Stimulated activated CD8-positive, alpha-beta memory T cell treated with anti-CD3 and anti-CD28 coated beads, Interleukin-7, amount 100 ng/mL, for 4 hours (primary cell): ENCODE data around the gene FLCN.

Source experiments
- DNase-seq, 2 donors: peaks; one replicate each; pipeline ENCODE4 v3.0.0-alpha.2; 2020; ENCODE audit warnings: low read depth in 2 of 2

The FLCN gene

GRCh38 chr17:17235212-17236174 is 1.5 kb downstream of the FLCN start:
- DNase-seq, result no peak

- DNase-seq, result no peak
These were observed 4.7 kb downstream of the FLCN start for GRCh38 chr17:17232303-17232621.

- DNase-seq, result no peak
These were observed 5.2 kb downstream of the FLCN start for GRCh38 chr17:17231621-17232302.

- no peak for DNase-seq
These were observed 7.3 kb downstream of the FLCN start for GRCh38 chr17:17229416-17230384.

GRCh38 chr17:17228521-17229279 is 8.3 kb downstream of the FLCN start:
- DNase-seq, result no peak

- DNase-seq, result no peak
These were observed 9.1 kb downstream of the FLCN start for GRCh38 chr17:17227608-17228520.

GRCh38 chr17:17226451-17227265 is 10.3 kb downstream of the FLCN start:
- DNase-seq, result no peak

GRCh38 chr17:17225901-17226300 is 11.1 kb downstream of the FLCN start:
- no peak for DNase-seq

GRCh38 chr17:17224137-17224536 is 12.8 kb downstream of the FLCN start:
- no peak for DNase-seq

GRCh38 chr17:17223736-17224135 is 13.2 kb downstream of the FLCN start:
- DNase-seq, result no peak

GRCh38 chr17:17221329-17221728 is 15.6 kb downstream of the FLCN start:
- no peak for DNase-seq

- DNase-seq, result no peak
These were observed 16.4 kb downstream of the FLCN start for GRCh38 chr17:17220529-17220928.

- no peak for DNase-seq
These were observed 19.0 kb downstream of the FLCN start for GRCh38 chr17:17217995-17218394.

- no peak for DNase-seq
These were observed 20.2 kb downstream of the FLCN start for GRCh38 chr17:17216776-17217175.

- no peak for DNase-seq
These were observed 20.7 kb downstream of the FLCN start for GRCh38 chr17:17216236-17216635.

GRCh38 chr17:17215575-17215974 is 21.4 kb downstream of the FLCN start:
- no peak for DNase-seq

GRCh38 chr17:17214646-17215436 is 22.1 kb downstream of the FLCN start:
- DNase-seq, result no peak

- DNase-seq, result no peak
These were observed 23.2 kb downstream of the FLCN start for GRCh38 chr17:17213775-17214174.
